ENCODE results near the gene GTPBP1. TPM values are rescaled to one million over a fixed set of nuclear protein-coding genes. Genes with fewer than 3 reads are reported as not detected.

Gene GTPBP1
- total and polyA plus RNA-seq, 2 of the 13 experiments (the other 11 are each of a cell fraction or from before 2014, with no cell fraction given): 22.3 to 27.0 TPM

- TF ChIP-seq REXO4 (CRISPR knock-in tag; IDR thresholded peaks at IDR 0.05; ENCODE audit: borderline replicate concordance) (no peak), NFE2L2 (IDR thresholded peaks at IDR 0.05; ENCODE audit: low read length) (no peak), NFE2 (CRISPR knock-in tag; IDR thresholded peaks at IDR 0.05) (no peak), SKIL (CRISPR knock-in tag; IDR thresholded peaks at IDR 0.05; ENCODE audit: borderline replicate concordance) (no peak), ARID4A (CRISPR knock-in tag; IDR thresholded peaks at IDR 0.05; ENCODE audit: borderline replicate concordance) (peak; percentile 92), MNT (IDR thresholded peaks at IDR 0.05) (no peak), IRF1 (CRISPR knock-in tag; IDR thresholded peaks at IDR 0.05; ENCODE audit: low read depth) (no peak), ELF4 (CRISPR knock-in tag; IDR thresholded peaks at IDR 0.05; ENCODE audit: borderline replicate concordance) (no peak), ZNF839 (CRISPR knock-in tag; IDR thresholded peaks at IDR 0.05; ENCODE audit: borderline replicate concordance) (0 out of 2 replicates have a peak, but pooled peaks have one; percentile 58), HMG20A (CRISPR knock-in tag; IDR thresholded peaks at IDR 0.05; ENCODE audit: borderline replicate concordance) (no peak), SP5 (CRISPR knock-in tag; IDR thresholded peaks at IDR 0.05; ENCODE audit: borderline replicate concordance, low read depth) (peak; percentile 83), ZNF552 (CRISPR knock-in tag; IDR thresholded peaks at IDR 0.05; ENCODE audit: borderline replicate concordance) (no peak), ZBTB4 (CRISPR knock-in tag; IDR thresholded peaks at IDR 0.05; ENCODE audit: borderline replicate concordance) (no peak), ZNF354B (CRISPR knock-in tag; IDR thresholded peaks at IDR 0.05) (no peak), ZFY (CRISPR knock-in tag; IDR thresholded peaks at IDR 0.05) (peak; percentile 72)
These were observed 49.3 kb upstream of the GTPBP1 start, which contains the start of the genes CBY1 and FAM227A (continued) for GRCh38 chr22:38656256-38657044.
